ENCODE measurements around the gene VEPH1.

GRCh38 chr3:157233923-157234322, 269.3 kb downstream of the VEPH1 start:
- TF ChIP-seq CTCF (conservative IDR thresholded peaks at IDR 0.05 in 1 of 2, IDR thresholded peaks at IDR 0.05 in 1 of 2; ENCODE audit: extremely low read depth in 1 of 2, insufficient read depth in 1 of 2, low read depth in 1 of 2, low read length in 2 of 2), result no peak
- TF ChIP-seq EZH2 (IDR thresholded peaks at IDR 0.05; ENCODE audit: borderline replicate concordance, low read length), result no peak
